ENCODE data around the gene NEO1. TPM values are rescaled to one million over a fixed set of nuclear protein-coding genes. Genes with fewer than 3 reads are reported as not detected.

Gene NEO1
- total and polyA plus RNA-seq, 4 donors, result 1.6 to 9.9 (median 5.8) TPM

- Histone ChIP-seq H3K9me3 (ENCODE audit: control insufficient read depth in 4 of 4, low read length in 3 of 4) (peaks cover 0 to 6% (median 0%) of the 10 kb centered on the region in 4 donors), H3K4me1 (ENCODE audit: control insufficient read depth in 4 of 4, insufficient read depth in 4 of 4, low read length in 3 of 4) (no peaks in the 10 kb centered on the region), H3K36me3 (ENCODE audit: control insufficient read depth in 4 of 4, insufficient read depth in 3 of 4, low read depth in 1 of 4, low read length in 3 of 4) (peaks cover 0 to 2% (median under 1%) of the 10 kb centered on the region in 4 donors), H3K4me3 (ENCODE audit: low read depth in 1 of 3, low read length in 3 of 3) (no peak overlapping the region), H3K27me3 (ENCODE audit: control insufficient read depth in 4 of 4, insufficient read depth in 4 of 4, low read length in 3 of 4) (no peaks in the 10 kb centered on the region), H3K9ac (ENCODE audit: low read depth in 1 of 2, low read length in 2 of 2) (no peak overlapping the region), H3K27ac (ENCODE audit: low read depth in 1 of 2, low read length in 2 of 2) (no peak overlapping the region)
- TF ChIP-seq HNF4A (conservative IDR thresholded peaks at IDR 0.05) (no peak), MAX (IDR thresholded peaks at IDR 0.05) (no peak)
- WGBS, result 97% methylated on average over 2 of the region's 2 CpGs
- no peak for DNase-seq (ENCODE audit: low spot score)
Observed at GRCh38 chr15:73176598-73176997, 124.3 kb downstream of the NEO1 start.

GRCh38 chr15:73183071-73183470 lies 130.8 kb downstream of the NEO1 start:
- H3K36me3 ChIP-seq (ENCODE audit: control insufficient read depth in 4 of 4, insufficient read depth in 3 of 4, low read depth in 1 of 4, low read length in 3 of 4), result peaks cover 0 to 2% (median 2%) of the 10 kb centered on the region in 4 donors
- no peaks in the 10 kb centered on the region for H3K27me3 ChIP-seq (ENCODE audit: control insufficient read depth in 4 of 4, insufficient read depth in 4 of 4, low read length in 3 of 4)
- H3K9me3 ChIP-seq (ENCODE audit: control insufficient read depth in 4 of 4, low read length in 3 of 4), result peaks cover 0 to 6% (median 0%) of the 10 kb centered on the region in 4 donors
- H3K4me1 ChIP-seq (ENCODE audit: control insufficient read depth in 4 of 4, insufficient read depth in 4 of 4, low read length in 3 of 4), result no peaks in the 10 kb centered on the region
- no peak overlapping the region for H3K9ac ChIP-seq (ENCODE audit: low read depth in 1 of 2, low read length in 2 of 2)
- TF ChIP-seq FOXA2 (IDR thresholded peaks at IDR 0.05), result no peak
- no peak for TF ChIP-seq RXRA (IDR thresholded peaks at IDR 0.05)
- TF ChIP-seq FOXA1 (IDR thresholded peaks at IDR 0.05), result no peak
- no peak for TF ChIP-seq EGR1 (IDR thresholded peaks at IDR 0.05; ENCODE audit: low read depth in 2 of 2)
- no peak for TF ChIP-seq NR2F2 (IDR thresholded peaks at IDR 0.05)
- no peak for TF ChIP-seq JUND (IDR thresholded peaks at IDR 0.05)
- TF ChIP-seq MAX (IDR thresholded peaks at IDR 0.05), result no peak
- TF ChIP-seq TAF1 (conservative IDR thresholded peaks at IDR 0.05), result no peak
- TF ChIP-seq YY1 (IDR thresholded peaks at IDR 0.05), result no peak
- no peak for TF ChIP-seq ZBTB33 (IDR thresholded peaks at IDR 0.05)
- no peak for TF ChIP-seq GABPA (IDR thresholded peaks at IDR 0.05 in 1 of 2, conservative IDR thresholded peaks at IDR 0.05 in 1 of 2)
- no peak for TF ChIP-seq ATF3 (IDR thresholded peaks at IDR 0.05)
- TF ChIP-seq REST (IDR thresholded peaks at IDR 0.05), result no peak
- no peak for TF ChIP-seq SP1 (IDR thresholded peaks at IDR 0.05)
- no peak for TF ChIP-seq HNF4G (IDR thresholded peaks at IDR 0.05)
- no peak for TF ChIP-seq HNF4A (conservative IDR thresholded peaks at IDR 0.05)
- TF ChIP-seq RAD21 (IDR thresholded peaks at IDR 0.05), result no peak
- no peak for DNase-seq (ENCODE audit: low spot score)
- H3K4me3 ChIP-seq (ENCODE audit: low read depth in 1 of 3, low read length in 3 of 3), result no peak overlapping the region
- H3K27ac ChIP-seq (ENCODE audit: low read depth in 1 of 2, low read length in 2 of 2), result no peak overlapping the region
- WGBS, result 93% methylated on average over 3 of the region's 3 CpGs
